ENCODE measurements around the gene TBX15.

- TF ChIP-seq EZH2 (IDR thresholded peaks at IDR 0.05), result no peak
- TF ChIP-seq POLR2AphosphoS5 (IDR thresholded peaks at IDR 0.05; ENCODE audit: borderline replicate concordance, low read depth, low read length), result no peak
- no peak for TF ChIP-seq FOXP2 (optimal IDR thresholded peaks at IDR 0.05; ENCODE audit: control extremely low read depth, extremely low read length, insufficient read depth)
Measured at GRCh38 chr1:118981436-118981835, 6.7 kb downstream of the TBX15 start.
